H9 (cell line): Measurements from ENCODE around the gene SMR3A. TPM values are rescaled to one million over a fixed set of nuclear protein-coding genes. Genes with fewer than 3 reads are reported as not detected.

Source experiments
- DNase-seq: peaks from one replicate; pipeline ENCODE4 v3.0.0-alpha.2; 2017
- H2AFZ ChIP-seq: one replicate; pipeline ENCODE4 v1.6.1; 2013; ENCODE audit warnings: mild to moderate bottlenecking, low read length, control low read depth, moderate library complexity
- H2AK5ac ChIP-seq: 2 replicates; pipeline ENCODE4 v1.6.1; 2013; ENCODE audit warnings: low read length, control low read depth, mixed read lengths; ENCODE audit not compliant: insufficient read length
- H2BK120ac ChIP-seq: one replicate; pipeline ENCODE4 v1.6.1; 2013; ENCODE audit warnings: low read depth, mild to moderate bottlenecking, low read length, control low read depth, inconsistent platforms; ENCODE audit not compliant: poor library complexity, severe bottlenecking
- H2BK12ac ChIP-seq: 2 replicates; pipeline ENCODE4 v1.6.1; 2013; ENCODE audit warnings: low read length, control low read depth, mixed read lengths, low read depth; ENCODE audit not compliant: insufficient read length
- H2BK15ac ChIP-seq: 2 replicates; pipeline ENCODE4 v1.6.1; 2013; ENCODE audit warnings: low read depth, low read length, control low read depth
- H2BK20ac ChIP-seq: one replicate; pipeline ENCODE4 v1.6.1; 2013; ENCODE audit warnings: low read depth, mild to moderate bottlenecking, low read length, control low read depth, inconsistent platforms; ENCODE audit not compliant: poor library complexity, severe bottlenecking
- H2BK5ac ChIP-seq: 2 replicates; pipeline ENCODE4 v1.6.1; 2013; ENCODE audit warnings: low read length, control low read depth, mixed read lengths; ENCODE audit not compliant: insufficient read length
- H3K14ac ChIP-seq: 2 replicates; pipeline ENCODE4 v1.6.1; 2013; ENCODE audit warnings: low read length, control low read depth; ENCODE audit not compliant: insufficient read depth
- H3K18ac ChIP-seq: 2 replicates; pipeline ENCODE4 v1.6.1; 2013; ENCODE audit warnings: low read depth, mild to moderate bottlenecking, mixed read lengths, low read length, control low read depth; ENCODE audit not compliant: insufficient read length
- H3K23ac ChIP-seq: 2 replicates; pipeline ENCODE4 v1.6.1; 2013; ENCODE audit warnings: low read length, control low read depth, mixed read lengths, low read depth; ENCODE audit not compliant: insufficient read length
- H3K23me2 ChIP-seq: 2 replicates; pipeline ENCODE4 v1.6.1; 2013; ENCODE audit warnings: low read depth, mild to moderate bottlenecking, mixed read lengths, low read length, control low read depth; ENCODE audit not compliant: insufficient read length, poor library complexity, severe bottlenecking
- H3K27ac ChIP-seq: 2 replicates; pipeline ENCODE4 v1.5.1; 2013; ENCODE audit warnings: low read length, control low read depth, mixed read lengths, low read depth; ENCODE audit not compliant: insufficient read length
- H3K27me3 ChIP-seq: 2 replicates; pipeline ENCODE4 v1.6.1; 2013; ENCODE audit warnings: low read length, control low read depth, inconsistent platforms; ENCODE audit not compliant: insufficient read depth
- H3K4ac ChIP-seq: 2 replicates; pipeline ENCODE4 v1.6.1; 2013; ENCODE audit warnings: low read depth, mild to moderate bottlenecking, control low read depth, inconsistent platforms, low read length, moderate library complexity
- H3K4me1 ChIP-seq: 2 replicates; pipeline ENCODE4 v1.6.1; 2013; ENCODE audit warnings: low read length, control low read depth, inconsistent platforms; ENCODE audit not compliant: insufficient read depth
- H3K4me2 ChIP-seq: 2 replicates; pipeline ENCODE4 v1.6.1; 2013; ENCODE audit warnings: low read length, control low read depth, mixed read lengths; ENCODE audit not compliant: insufficient read length, insufficient read depth
- H3K56ac ChIP-seq: 2 replicates; pipeline ENCODE4 v1.6.1; 2013; ENCODE audit warnings: low read depth, mild to moderate bottlenecking, mixed read lengths, low read length, control low read depth; ENCODE audit not compliant: insufficient read length
- H3K79me1 ChIP-seq: 2 replicates; pipeline ENCODE4 v1.6.1; 2013; ENCODE audit warnings: low read depth, mild to moderate bottlenecking, moderate library complexity, low read length, control low read depth, inconsistent platforms; ENCODE audit not compliant: insufficient read depth, poor library complexity, severe bottlenecking
- H3K79me2 ChIP-seq: 2 replicates; pipeline ENCODE4 v1.6.1; 2013; ENCODE audit warnings: low read length, control low read depth, inconsistent platforms; ENCODE audit not compliant: insufficient read depth
- H3K9ac ChIP-seq: 2 replicates; pipeline ENCODE4 v1.6.1; 2013; ENCODE audit warnings: low read length, control low read depth, mixed read lengths; ENCODE audit not compliant: insufficient read length; ENCODE audit errors: extremely low read depth
- H3K9me3 ChIP-seq: one replicate; pipeline ENCODE4 v1.6.1; 2013; ENCODE audit warnings: low read depth, low read length, inconsistent platforms; ENCODE audit not compliant: control insufficient read depth
- H3T11ph ChIP-seq: one replicate; pipeline ENCODE4 v1.6.1; 2013; ENCODE audit warnings: mild to moderate bottlenecking, low read length, control low read depth, inconsistent platforms
- H4K20me1 ChIP-seq: one replicate; pipeline ENCODE4 v1.6.1; 2013; ENCODE audit not compliant: control insufficient read depth, insufficient read length, insufficient read depth
- H4K5ac ChIP-seq: 2 replicates; pipeline ENCODE4 v1.6.1; 2013; ENCODE audit warnings: low read depth, mild to moderate bottlenecking, mixed read lengths, low read length, control low read depth; ENCODE audit not compliant: insufficient read length
- H4K8ac ChIP-seq: replicated peaks from 2 replicates; pipeline ENCODE4 v1.6.1; 2013; ENCODE audit warnings: low read length, control low read depth, mixed read lengths, low read depth; ENCODE audit not compliant: insufficient read length
- H4K91ac ChIP-seq: 2 replicates; pipeline ENCODE4 v1.6.1; 2013; ENCODE audit warnings: low read depth, mild to moderate bottlenecking, moderate library complexity, mixed read lengths, low read length, control low read depth; ENCODE audit not compliant: insufficient read length
- H3K27ac Mint-ChIP-seq, 3 experiments: 2 replicates in 2 of 3; 3 replicates in 1 of 3; pipeline ENCODE4 v1.8.0; 2020 to 2021; ENCODE audit warnings: mixed read lengths in 3 of 3, mild to moderate bottlenecking in 1 of 3, moderate library complexity in 1 of 3
- H3K27me3 Mint-ChIP-seq: 2 replicates; pipeline ENCODE4 v1.8.0; 2021; ENCODE audit warnings: low read depth, mild to moderate bottlenecking, moderate library complexity, mixed read lengths
- H3K36me3 Mint-ChIP-seq, 3 experiments: 2 replicates in 2 of 3; 3 replicates in 1 of 3; pipeline ENCODE4 v1.8.0; 2020 to 2021; ENCODE audit warnings: low read depth in 3 of 3, mixed read lengths in 3 of 3; ENCODE audit not compliant: insufficient read depth in 1 of 3
- H3K4me1 Mint-ChIP-seq, 2 experiments: 2 replicates each; pipeline ENCODE4 v1.8.0; 2020; ENCODE audit warnings: mixed read lengths in 2 of 2
- H3K4me3 Mint-ChIP-seq, 2 experiments: 2 replicates in 1 of 2; 3 replicates in 1 of 2; pipeline ENCODE4 v1.8.0; 2020 to 2021; ENCODE audit warnings: mild to moderate bottlenecking in 2 of 2, mixed read lengths in 2 of 2, moderate library complexity in 1 of 2
- H3K9me3 Mint-ChIP-seq, 2 experiments: 2 replicates in 1 of 2; 3 replicates in 1 of 2; pipeline ENCODE4 v1.8.0; 2020; ENCODE audit warnings: mild to moderate bottlenecking in 2 of 2, mixed read lengths in 2 of 2, moderate library complexity in 1 of 2
- CTCF ChIP-seq: fragments of 200-600 bp; sonication (generic); conservative IDR thresholded peaks from 3 replicates; pipeline ENCODE4 v1.8.0; 2021; ENCODE audit warnings: antibody characterized with exemption, mild to moderate bottlenecking
- WGBS: extraction: QIAGEN DNeasy Blood & Tissue Kit; methylation state at CpG from one replicate; pipeline ENCODE4 v1.1.7; 2013; ENCODE audit warnings: missing lambda C conversion rate, low lambda C conversion rate, mixed read lengths; ENCODE audit not compliant: insufficient read length; ENCODE audit errors: extremely low coverage; 5-methylcytosine and 5-hydroxymethylcytosine counted together
- total RNA-seq: library from RNA; stranded (reverse); gene quantifications from 2 replicates; pipeline ENCODE4 v1.2.1, GENCODE V29; 2021

The SMR3A gene
- total RNA-seq, 1 experiment from 2014 or later: not detected

- Histone ChIP-seq H2BK15ac (no peak overlapping the region), H3K27ac (no peak overlapping the region), H3K23ac (no peak overlapping the region), H2BK120ac (no peak overlapping the region), H4K8ac (no peak overlapping the region), H3K9ac (no peak overlapping the region), H3K23me2 (no peaks in the 10 kb centered on the region), H3T11ph (no peak overlapping the region), H2BK5ac (no peak overlapping the region), H4K91ac (no peak overlapping the region), H3K18ac (no peak overlapping the region), H2BK12ac (no peak overlapping the region), H4K20me1 (no peaks in the 10 kb centered on the region), H3K4me1 (no peaks in the 10 kb centered on the region), H3K56ac (no peak overlapping the region), H2AK5ac (no peak overlapping the region), H3K27me3 (no peaks in the 10 kb centered on the region), H3K79me1 (no peaks in the 10 kb centered on the region), H4K5ac (no peak overlapping the region), H3K9me3 (no peaks in the 10 kb centered on the region), H3K4me2 (no peak overlapping the region), H2BK20ac (no peak overlapping the region), H2AFZ (no peak overlapping the region), H3K14ac (no peak overlapping the region), H3K4ac (no peak overlapping the region), H3K79me2 (no peaks in the 10 kb centered on the region)
- Mint-ChIP-seq H3K27ac (no peak overlapping the region), H3K27me3 (no peaks in the 10 kb centered on the region), H3K4me1 (peaks cover 0 to 3% of the 10 kb centered on the region in 2 experiments; a peak in 1 of 4 replicates), H3K4me3 (no peak overlapping the region), H3K36me3 (peaks cover 0 to 4% (median 0%) of the 10 kb centered on the region in 3 experiments; a peak in 1 of 7 replicates), H3K9me3 (peaks cover 0 to 3% of the 10 kb centered on the region in 2 experiments; a peak in 2 of 5 replicates)
- TF ChIP-seq CTCF: no peak
- no peak for DNase-seq
- WGBS: no CpG with 5 or more reads among the region's 3 CpGs
Observed at GRCh38 chr4:70372760-70373159, 12.2 kb downstream of the SMR3A start.
